Fibroblast of peridontal ligament (primary cell): ENCODE data around the gene PPP1R13B.

Experiments used
- DNase-seq: peaks from one replicate; pipeline ENCODE4 v3.0.0-alpha.2; 2010; ENCODE audit errors: extremely low read depth

Gene PPP1R13B

DNA sequence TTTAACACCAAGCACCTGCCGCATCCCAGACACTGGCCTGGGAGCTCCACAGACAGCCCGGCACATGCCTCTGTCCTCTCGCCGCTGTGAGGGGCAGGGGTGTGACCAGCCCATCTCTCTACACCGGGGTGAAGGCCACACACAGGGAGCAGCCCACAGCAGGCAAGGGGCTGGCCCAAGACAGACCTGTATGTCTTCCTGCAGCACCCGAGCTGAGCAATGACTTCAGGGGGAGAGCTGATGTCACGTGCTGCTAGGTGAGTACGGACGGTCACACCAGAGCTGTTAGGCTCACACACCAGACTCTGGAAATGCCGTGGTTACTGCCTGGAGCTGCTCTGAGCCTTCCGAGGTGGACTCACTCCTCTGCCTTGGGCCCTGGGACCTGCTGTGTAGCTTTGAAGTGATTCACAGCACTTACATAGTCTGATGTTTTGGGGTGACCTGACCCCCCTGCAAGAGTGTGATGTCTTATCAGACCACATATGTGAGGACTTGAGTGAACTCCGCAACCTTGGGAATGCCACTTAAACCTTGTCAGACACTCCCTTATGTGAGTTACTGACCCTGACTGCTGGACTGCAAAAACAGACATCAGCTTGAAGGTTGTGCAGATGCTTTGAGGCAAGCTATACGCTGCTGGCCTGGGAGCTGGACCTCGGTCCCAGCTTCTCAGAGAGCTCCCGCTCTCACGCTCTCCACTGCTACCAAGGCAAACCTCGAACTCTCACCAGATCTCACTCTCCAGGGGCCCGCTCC is 133.9 kb downstream of the PPP1R13B start:
- DNase-seq, result no peak

DNA sequence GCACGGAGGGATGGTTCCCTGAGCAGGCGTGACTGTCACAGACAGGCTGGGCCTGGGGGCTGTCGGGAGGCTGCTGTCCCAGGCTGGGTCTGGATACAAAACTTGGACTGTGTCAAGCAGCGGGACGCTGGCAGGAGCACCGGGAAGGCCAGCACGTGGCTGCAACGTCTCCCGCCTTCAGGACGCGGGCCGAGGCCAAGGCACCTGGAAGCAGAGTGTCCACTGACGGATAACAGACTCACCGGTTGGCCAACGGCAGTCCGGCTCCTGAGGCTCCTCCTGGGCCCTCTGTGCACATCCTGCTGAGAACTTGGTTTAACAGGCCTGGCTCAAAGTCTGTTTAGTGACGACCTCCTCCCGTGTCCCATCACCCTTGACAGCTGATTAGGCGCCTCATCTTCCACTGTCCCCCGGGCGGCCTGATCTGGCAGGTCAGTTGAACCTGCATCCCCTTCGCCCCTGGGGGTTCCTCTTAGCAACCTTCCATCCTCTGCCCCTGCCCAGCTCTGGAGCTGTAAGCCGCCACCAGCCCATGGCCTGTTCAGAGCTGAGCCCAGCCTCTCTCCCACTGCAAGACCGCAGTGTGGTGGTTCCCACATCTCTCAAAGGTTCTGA is 134.6 kb downstream of the PPP1R13B start:
- DNase-seq, result no peak

DNA sequence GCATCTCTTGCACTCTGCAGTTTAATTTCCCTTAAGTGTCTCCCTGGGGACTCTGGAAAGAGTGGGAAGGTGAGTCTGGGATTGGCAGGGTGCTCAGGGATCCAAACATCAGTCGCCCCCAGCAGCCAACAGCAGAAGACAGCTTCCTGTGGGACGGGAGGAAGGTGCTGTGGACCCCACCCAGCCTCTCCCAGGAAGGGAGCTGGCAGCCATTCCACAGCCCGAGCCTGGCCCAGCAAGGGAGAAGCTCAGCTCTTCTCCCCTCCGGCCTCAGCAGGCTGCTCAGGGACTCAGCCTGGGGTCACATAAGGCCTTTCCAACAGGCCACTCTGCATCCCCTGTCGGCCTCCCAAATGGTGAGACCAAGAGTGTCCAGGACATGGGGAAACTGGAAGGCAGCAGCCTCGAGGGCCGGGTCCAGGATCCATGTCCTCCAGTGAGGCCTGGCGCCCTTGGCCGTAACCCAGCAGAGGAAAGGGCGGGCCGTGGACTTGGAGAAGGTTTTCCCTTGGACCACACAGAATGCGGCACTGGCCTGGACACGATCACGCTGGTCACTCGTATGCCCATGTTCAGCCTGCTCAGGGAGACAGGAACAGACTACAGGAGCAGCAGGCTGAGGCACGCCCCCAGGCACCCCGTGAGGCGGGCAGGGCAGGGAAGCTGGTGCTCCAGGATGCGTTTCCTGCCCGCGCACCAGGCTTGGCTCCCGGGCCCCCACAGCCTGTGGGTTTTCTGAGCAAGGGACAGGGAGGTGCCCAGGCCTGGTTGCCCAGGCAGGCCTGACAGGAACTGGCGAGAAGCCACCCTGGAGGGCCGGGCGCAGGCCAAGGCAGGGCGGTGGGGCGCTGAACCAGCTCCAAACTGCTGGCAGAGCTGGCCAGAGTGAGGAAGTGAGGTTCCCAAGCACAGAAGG is 135.6 kb downstream of the PPP1R13B start:
- DNase-seq, result no peak

DNA sequence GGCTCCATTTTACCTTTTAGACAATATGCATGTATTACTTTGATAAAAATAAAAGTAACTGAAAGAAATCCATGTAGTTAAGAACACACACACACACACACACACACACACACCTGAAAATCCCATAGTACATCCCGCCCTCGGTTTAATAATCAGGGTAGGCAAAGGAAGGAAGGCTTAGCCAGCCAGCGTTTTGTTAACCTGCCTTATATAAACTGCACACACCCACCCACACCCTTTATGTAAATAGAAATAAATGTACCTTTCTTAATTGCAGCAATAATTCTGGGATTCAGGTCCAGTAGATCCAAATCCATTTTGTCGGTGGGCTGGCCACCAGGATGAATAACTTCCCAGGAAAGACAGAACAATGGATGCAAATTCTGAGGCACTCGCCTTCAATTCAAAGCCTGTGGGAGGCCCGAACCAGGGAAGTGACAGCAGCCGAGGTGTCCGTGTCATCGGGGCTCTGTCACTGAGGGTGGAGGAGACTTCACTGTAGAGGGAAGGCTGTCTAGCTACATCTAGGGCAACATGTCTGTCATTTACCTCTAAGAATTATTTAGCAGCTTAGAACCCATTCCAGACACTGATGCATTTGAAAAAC is 136.5 kb downstream of the PPP1R13B start:
- no peak for DNase-seq

DNA sequence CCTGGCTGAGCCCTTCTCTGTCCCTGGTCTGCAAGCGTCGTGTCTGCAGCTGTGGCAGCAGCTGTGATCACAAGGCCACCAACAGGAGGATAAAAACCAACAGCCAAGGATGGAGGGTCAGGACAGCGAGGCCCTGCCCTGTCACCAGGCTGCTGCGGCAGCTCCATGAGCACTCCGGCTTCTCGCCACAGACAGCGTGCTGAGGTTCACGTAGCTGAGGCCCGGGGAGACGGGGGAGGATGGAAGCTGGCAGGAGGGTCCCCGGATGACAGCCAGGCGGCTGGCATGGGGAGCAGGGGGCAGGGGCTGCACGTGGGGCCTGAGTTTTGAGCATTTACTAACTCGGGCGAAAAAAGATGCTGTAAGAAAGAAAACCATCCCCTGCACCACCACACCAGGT is 137.6 kb downstream of the PPP1R13B start:
- DNase-seq, result no peak

DNA sequence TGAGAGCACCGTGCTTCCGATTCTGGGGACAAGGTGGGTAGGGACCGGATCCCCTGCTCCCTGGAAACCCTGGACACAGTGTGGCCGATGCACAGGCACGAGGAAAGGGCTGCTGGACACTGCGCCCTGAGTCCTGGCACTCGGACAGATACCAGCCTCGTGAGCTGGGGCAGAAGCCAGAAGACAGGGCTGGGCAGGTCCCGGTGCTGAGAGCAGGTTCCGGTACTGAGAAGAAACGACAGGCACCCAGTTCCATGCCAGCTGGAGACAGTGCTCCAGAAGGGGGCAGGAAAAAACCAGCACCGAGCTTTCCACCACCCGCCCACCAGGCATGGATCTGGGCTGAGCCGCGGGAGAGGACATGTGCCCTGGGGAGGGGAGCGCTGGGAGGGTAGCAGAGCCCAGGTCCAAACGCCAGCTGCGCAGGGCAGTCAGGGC is 138.6 kb downstream of the PPP1R13B start:
- no peak for DNase-seq

DNA sequence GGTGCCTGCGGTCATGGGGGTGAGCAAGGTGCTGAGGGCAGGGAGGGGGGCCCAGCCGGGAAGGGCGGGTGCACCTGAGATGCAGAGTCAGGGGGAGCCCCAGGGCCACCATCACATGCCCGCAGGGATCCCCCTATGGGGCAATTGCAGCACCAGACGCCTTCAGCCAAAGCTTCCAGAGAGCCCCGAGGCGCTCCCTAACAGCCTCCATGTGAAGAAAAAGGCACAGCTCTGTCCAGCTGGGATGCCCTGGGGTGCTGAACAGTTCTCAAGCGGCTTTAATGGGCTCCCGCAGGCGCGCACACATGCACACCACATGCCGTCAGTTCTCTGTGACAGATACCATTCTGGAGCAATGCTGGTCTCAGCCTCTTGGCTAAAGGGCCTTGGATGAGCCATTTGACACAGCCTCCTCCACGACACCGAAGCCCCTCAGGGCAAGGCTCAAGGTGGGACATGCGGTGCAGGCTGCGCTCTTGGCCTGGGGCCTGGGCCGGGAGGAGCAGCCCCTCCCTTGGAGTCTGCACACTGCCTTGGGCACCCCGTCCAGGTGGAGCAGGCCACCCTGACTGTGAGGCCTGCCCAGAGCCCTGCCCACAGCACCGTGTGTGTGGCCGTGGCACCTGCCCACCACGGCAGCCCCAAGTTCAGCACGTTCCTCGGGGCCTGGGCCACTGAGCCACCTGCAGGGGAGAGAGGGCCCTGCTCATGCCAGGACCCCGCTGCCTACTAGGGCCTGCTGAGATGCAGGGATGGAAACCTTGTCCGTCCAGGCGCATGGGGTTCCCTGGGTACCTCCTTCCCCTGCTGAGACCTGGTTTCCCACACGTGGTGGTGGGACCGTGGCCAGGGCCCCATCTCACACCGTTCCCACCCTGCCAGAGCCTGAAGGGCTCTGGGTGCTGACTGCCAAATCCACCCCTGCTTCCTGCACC is 139.8 kb downstream of the PPP1R13B start:
- no peak for DNase-seq

DNA sequence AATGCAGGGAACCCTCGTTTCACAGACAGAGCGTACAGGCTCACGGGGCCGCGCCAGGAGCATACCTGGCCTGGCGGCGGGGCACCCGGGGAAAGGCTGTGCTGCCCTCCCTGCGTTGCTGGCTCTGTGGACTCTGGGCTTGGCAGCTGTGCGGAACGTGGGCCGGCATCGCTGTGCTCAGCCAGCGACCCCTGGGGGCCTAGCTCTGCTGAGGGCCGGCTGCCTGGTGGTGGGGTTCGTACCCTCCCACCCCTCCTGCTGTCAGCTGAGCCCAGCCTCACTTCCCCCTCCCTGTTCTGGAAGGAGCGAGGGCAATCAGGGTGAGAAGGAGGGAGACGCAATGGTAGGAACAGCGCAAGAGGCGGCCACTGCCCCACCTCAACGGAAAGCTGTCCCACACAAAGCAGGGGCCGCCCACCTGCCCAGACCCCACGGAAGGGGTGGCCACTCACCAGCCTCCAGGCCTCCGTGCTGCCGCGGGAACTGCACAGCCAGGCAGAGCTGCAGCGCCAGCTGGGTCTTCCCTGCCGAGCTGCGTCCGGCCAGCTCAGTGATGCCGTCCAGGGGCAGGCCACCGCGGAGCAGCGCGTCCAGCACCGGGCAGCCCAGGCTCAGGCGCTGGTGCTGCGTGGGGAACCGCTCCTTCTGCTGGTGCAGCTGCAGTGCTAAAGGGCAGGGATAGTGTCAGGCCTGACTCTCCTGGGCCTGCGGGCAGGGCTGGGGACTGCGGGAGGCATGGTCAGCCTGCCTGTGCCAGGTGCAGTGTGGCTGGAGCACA is 140.6 kb downstream of the PPP1R13B start:
- no peak for DNase-seq

DNA sequence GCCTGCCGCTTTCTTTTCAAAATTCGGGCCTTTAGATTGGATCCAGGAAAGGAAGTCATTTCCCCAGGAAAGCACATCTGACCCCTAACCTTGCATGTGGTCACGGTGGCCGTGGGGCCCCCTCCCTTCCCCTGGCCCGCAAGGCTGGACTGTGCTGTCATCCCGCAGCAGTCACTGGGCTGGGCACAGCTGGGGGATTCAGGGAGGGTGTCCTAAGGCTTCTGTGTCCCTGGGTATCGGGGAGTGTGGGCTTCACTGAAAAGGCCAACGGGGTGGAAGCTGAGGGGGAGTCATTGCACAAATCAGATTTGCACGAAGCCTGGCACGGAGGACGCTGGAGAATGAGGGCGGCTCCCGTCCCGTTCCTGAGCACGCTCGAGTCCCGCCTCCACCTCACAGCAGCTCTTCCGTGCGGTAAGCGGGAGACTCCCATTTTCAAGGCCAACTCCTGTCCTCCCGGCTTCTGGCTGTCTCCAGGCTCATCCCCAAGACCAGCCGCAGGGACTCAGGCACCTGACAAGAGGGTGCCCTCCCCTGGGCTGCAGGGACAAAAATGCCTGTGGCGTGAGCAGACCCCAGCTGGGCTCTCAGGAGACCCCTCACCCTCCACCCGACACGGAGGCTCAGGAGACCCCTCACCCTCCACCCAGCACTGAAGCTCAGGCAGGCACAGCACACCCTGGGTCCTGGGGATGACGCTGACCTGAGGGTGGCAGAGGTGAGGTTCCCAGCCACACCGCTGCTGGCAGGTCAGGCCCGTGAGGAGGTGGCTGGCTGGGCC is 141.7 kb downstream of the PPP1R13B start:
- no peak for DNase-seq

DNA sequence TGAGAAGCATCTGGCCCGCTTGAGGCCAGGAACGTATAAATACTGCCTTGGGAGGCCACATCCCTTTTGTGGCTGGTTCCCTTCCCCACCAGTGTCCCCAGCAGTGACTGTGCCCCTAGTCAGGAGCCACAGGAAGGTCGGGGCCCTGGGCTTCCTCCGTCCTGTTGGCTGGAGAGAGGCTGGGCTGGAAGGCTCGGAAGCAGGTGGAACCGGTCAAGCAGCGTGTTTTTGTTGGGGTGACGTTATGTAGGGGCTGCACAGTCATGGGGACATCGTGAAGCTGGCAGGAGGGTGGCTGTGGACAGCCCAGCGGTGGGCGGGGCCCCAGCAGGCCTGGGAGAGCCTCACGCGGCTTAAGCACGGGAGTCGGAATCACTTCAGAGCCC is 142.3 kb downstream of the PPP1R13B start:
- no peak for DNase-seq

DNA sequence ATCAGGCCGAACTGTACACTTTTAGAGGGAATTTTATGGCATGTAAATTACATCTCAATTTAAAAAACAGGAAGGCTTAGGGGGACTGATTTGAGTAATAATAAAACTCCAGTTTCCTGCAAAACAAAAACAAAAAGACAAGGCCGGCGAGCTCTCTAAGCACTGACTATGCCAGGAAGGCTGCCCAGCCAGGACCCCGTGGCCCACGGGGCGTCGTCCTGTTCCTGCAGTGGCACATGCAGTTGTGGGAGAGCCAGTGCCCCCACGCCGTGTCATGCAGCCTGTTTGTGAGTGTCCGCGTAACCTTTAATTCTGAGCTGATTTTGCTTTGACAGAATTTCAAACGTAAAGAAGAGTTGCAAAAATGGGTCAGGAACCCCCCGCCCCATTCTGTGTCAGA is 142.7 kb downstream of the PPP1R13B start:
- DNase-seq, result no peak

DNA sequence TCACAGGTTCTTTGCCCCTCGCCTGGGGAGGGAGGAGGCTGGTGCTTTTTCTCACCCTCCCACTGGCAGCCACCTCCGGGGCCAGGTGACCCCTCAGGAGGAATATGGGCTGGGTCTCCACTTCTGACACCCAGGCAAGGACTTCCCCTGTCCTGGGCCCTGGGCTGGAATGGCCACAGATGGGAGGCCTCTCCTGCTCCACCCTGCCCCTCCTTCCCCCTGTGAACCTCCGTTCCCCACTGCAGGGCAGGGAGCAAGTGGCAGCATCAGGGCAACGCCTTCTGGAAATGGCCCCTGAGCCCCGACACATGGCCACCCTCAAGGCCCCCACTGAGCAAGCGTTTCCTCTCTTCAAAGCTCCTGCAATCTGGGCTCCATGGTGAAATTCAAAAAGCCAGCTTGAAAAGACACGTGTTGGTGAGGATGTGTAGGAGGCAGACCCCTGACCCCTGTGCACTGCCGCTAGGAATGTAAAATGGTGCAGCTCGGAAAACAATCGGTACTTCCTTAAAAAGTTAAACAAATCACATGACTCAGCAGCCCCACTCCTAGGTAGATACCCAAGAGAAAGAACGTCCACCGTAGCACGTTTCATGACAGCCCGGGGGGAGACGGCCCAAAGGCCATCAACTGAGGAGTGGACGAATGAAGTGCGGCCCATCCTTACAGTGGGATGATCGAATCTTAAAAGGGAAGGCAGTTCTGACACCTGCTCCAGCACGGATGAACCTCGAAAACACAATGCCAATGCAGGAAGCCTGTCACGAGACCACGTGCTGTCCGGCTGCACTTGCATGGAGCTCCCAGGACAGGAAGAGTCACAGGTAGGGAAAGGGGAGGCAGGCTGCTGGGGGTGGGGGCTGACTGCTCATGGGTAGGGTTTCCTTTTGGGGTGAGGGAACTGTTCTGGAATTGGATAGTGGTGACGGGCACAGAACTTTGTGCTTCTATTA is 143.7 kb downstream of the PPP1R13B start:
- DNase-seq, result no peak

DNA sequence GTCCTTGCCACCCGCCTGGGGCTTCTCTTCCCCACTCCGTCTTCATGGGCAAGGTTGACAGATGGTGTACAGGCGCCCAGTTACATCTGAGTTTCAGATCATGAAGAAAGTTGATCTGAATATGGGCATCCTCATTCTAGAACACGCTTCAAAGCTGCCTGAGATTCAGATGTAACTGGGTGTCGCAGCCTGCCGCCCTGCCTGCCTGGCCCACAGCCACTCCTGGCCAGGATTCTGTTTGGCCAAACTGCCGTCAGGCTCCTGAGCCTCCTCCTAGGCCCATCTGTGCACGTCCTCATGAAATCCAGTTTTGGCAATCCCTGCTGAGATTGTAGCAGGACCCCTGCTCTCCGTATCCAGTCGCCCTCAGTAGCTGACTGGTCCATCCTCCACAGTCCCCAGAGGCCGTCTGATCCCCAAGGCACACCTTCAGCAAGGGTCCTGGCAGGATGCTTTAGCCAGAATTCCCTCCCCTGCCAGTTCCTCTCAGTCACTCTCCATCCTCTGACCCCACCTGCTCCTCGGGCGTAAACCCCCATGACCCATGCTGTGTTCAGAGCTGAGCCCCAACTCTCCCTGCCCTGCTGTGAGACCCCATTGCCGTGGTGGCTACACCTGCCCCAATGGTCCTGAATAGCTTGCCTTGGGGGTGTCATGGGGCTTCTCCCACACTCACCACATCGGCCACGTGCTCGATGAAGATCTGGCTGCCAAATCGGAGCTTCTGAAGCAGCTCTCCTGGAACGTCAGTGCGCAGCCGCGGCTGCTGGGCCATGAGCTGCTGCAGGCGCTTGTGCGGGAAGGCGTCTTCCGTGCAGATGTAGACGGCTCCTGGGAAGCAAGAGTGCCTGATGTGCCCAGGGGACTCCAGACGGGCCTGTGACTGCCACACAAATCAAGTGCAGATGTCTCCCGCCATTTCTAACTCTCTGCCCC is 144.6 kb downstream of the PPP1R13B start:
- DNase-seq, result no peak

DNA sequence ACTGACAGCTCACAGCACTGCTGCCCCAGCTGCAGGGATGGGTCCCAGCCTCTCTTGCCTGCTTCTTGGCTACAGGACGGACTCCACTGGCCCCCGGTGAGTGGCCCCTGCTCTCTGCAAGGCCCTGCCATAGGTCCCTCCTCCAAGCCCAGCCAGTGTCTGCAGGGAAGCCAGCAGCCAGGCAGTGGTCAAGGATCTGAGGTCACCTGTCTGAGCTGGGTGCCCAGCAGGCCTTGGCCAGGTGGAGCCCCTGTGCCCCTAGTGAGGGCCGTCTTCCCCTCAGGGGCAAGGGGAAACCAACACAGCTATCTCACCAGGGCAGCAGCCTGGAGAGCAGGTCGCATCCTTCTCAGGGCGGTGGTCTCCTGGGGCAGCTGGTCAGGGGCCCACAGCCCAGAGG is 145.3 kb downstream of the PPP1R13B start:
- DNase-seq, result no peak

DNA sequence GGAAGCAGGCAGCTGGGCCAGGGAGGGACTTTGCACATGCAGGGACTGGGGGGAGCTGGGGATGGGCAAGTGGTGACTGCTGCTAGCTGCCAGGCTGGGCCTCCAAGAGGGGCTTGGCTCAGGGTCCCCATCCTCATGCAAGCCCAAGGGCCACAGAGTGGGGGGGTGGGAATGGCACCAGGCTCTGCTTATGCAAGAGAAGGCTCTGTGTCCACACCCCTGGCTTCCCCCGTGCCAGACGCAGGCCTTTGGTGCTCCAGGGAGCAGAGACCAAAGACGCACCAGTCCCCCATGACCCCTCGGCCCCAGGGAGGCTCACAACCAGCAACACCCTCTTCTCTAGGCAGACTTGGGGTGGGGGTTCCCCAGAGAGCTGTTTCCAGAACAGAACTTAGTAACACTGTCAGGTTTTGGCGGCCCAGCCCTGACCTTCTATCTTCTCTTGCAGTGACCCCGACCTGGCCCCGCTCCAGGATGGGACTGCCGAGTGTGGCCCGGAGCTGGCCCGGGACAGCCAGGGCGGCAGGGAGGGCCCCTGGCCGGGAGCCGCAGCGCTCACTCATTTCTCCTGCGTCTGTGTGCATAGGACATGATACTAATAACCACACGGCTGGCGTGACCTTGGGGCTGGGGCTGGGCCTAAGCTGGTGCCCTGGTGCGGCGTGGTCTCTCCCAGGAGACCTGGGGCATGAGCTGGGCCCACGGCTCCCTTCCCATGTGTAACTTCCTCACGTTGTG is 146.5 kb downstream of the PPP1R13B start:
- no peak for DNase-seq
